ENCODE data around the gene ZBTB12. TPM values are rescaled to one million over a fixed set of nuclear protein-coding genes. Genes with fewer than 3 reads are reported as not detected.
A peak's percentile ranks its signal among the peaks of the same experiment; 100 is the strongest.

ZBTB12 gene
- total RNA-seq, 1 donor from 2014 or later: 3.5 TPM

- H3K27me3 ChIP-seq: no peaks in the 10 kb centered on the region
- ATAC-seq: peak; percentile 64
Measured at GRCh38 chr6:31888276-31889258, 13.3 kb downstream of the ZBTB12 start.

GRCh38 chr6:31887173-31888007, 14.5 kb downstream of the ZBTB12 start:
- H3K27ac ChIP-seq: no peak overlapping the region
- H3K9me3 ChIP-seq: no peaks in the 10 kb centered on the region
- no peak for ATAC-seq
- no peak for TF ChIP-seq CTCF (IDR thresholded peaks at IDR 0.05)
- intact Hi-C loops (cut with DNase I): no loop called here
- no peaks in the 10 kb centered on the region for H3K27me3 ChIP-seq
- peaks cover 90% of the 10 kb centered on the region for H3K36me3 ChIP-seq
- H3K4me1 ChIP-seq: no peaks in the 10 kb centered on the region
- DNase-seq: no peak
- no peak overlapping the region for H3K4me3 ChIP-seq

More at GRCh38 chr6:31888276-31889258, 13.3 kb downstream of the ZBTB12 start:
- no peaks in the 10 kb centered on the region for H3K9me3 ChIP-seq
- no peak overlapping the region for H3K27ac ChIP-seq
- no peak overlapping the region for H3K4me3 ChIP-seq
- DNase-seq: peak; percentile 73
- intact Hi-C loops (cut with DNase I): no loop called here
- H3K4me1 ChIP-seq: no peaks in the 10 kb centered on the region
- peak; percentile 70 for TF ChIP-seq CTCF (IDR thresholded peaks at IDR 0.05)
- H3K36me3 ChIP-seq: peaks cover 90% of the 10 kb centered on the region

GRCh38 chr6:31886541-31886991, 15.3 kb downstream of the ZBTB12 start:
- TF ChIP-seq CTCF (IDR thresholded peaks at IDR 0.05): no peak
- no peak for ATAC-seq
- Histone ChIP-seq H3K9me3 (no peaks in the 10 kb centered on the region), H3K36me3 (peaks cover 89% of the 10 kb centered on the region), H3K27me3 (no peaks in the 10 kb centered on the region), H3K27ac (no peak overlapping the region), H3K4me1 (no peaks in the 10 kb centered on the region), H3K4me3 (no peak overlapping the region)
- no peak for DNase-seq
- intact Hi-C loops (cut with DNase I): no loop called here

- intact Hi-C loops (cut with DNase I): no loop called here
Measured at GRCh38 chr6:31884528-31885035, 17.3 kb downstream of the ZBTB12 start.

More at GRCh38 chr6:31884528-31885035, 17.3 kb downstream of the ZBTB12 start:
- Histone ChIP-seq H3K4me3 (no peak overlapping the region), H3K27me3 (no peaks in the 10 kb centered on the region), H3K4me1 (no peaks in the 10 kb centered on the region), H3K36me3 (peaks cover 95% of the 10 kb centered on the region), H3K9me3 (no peaks in the 10 kb centered on the region), H3K27ac (no peak overlapping the region)
- no peak for TF ChIP-seq CTCF (IDR thresholded peaks at IDR 0.05)
- no peak for DNase-seq
- no peak for ATAC-seq

Data from upper lobe of right lung (tissue), 1 donor.